HG03159 (cell line): ENCODE data around the gene PTP4A2.
"Not testable (repeated sequence)": the region's sequence is repeated elsewhere in the genome, so short reads cannot be mapped to it uniquely, and the experiment has no call there.

Experiments used
- ATAC-seq: cut with Tn5 transposase; IDR thresholded peaks from one replicate; pipeline ENCODE4 v1.9.1; 2021; ENCODE audit warnings: mild to moderate bottlenecking, moderate library complexity; ENCODE audit not compliant: unreplicated experiment

PTP4A2 gene

GRCh38 chr1:31951276-31951675, 13.1 kb upstream of the PTP4A2 start:
- ATAC-seq = no peak

GRCh38 chr1:31949862-31950261, 11.7 kb upstream of the PTP4A2 start:
- ATAC-seq = no peak

GRCh38 chr1:31945677-31946076, 7.5 kb upstream of the PTP4A2 start:
- not testable (repeated sequence) for ATAC-seq

- peak; percentile 62 for ATAC-seq
These were observed 6.3 kb upstream of the PTP4A2 start for GRCh38 chr1:31944205-31945089.

- ATAC-seq = no peak
These were observed 5.5 kb upstream of the PTP4A2 start for GRCh38 chr1:31943546-31944184.

- not testable (repeated sequence) for ATAC-seq
These were observed 3.9 kb upstream of the PTP4A2 start for GRCh38 chr1:31942061-31942460.

- ATAC-seq = peak; percentile 35
These were observed 1.5 kb upstream of the PTP4A2 start for GRCh38 chr1:31939484-31940329.

- peak; percentile 26 for ATAC-seq
These were observed 626 bp downstream of the PTP4A2 start for GRCh38 chr1:31937300-31938183.

GRCh38 chr1:31936981-31937299, 1.2 kb downstream of the PTP4A2 start:
- no peak for ATAC-seq

- no peak for ATAC-seq
These were observed 1.7 kb downstream of the PTP4A2 start for GRCh38 chr1:31936278-31936980.

GRCh38 chr1:31934706-31935629, 3.2 kb downstream of the PTP4A2 start:
- no peak for ATAC-seq

- no peak for ATAC-seq
These were observed 5.5 kb downstream of the PTP4A2 start for GRCh38 chr1:31932491-31933316.

- no peak for ATAC-seq
These were observed 6.5 kb downstream of the PTP4A2 start for GRCh38 chr1:31931593-31932225.

- no peak for ATAC-seq
These were observed 7.2 kb downstream of the PTP4A2 start for GRCh38 chr1:31930836-31931592.

GRCh38 chr1:31927661-31927980, 10.5 kb downstream of the PTP4A2 start:
- ATAC-seq = no peak

GRCh38 chr1:31926853-31927660, 11.1 kb downstream of the PTP4A2 start:
- ATAC-seq = no peak
